WTC11 (cell line): Measurements from ENCODE around the gene SCNN1B. TPM values are rescaled to one million over a fixed set of nuclear protein-coding genes. Genes with fewer than 3 reads are reported as not detected.

Source experiments
- ATAC-seq: fragments of 200-7000 bp; cut with Tn5 transposase; 2 replicates; pipeline ENCODE4 v1.10.0; 2021; ENCODE audit warnings: mild to moderate bottlenecking, moderate library complexity
- CTCF ChIA-PET: fragments of 300-600 bp; sonication (Branson Sonifier 250); formaldehyde crosslinking; loops from one replicate; lab custom pipeline; 2021; ENCODE audit warnings: antibody characterized with exemption; lab: Charles Lee
- POLR2A ChIA-PET: fragments of 350-600 bp; sonication (Branson Sonifier 250); formaldehyde crosslinking; loops from one replicate; lab custom pipeline; 2021; ENCODE audit warnings: antibody characterized with exemption; lab: Charles Lee
- DNase-seq: peaks from one replicate; pipeline ENCODE4 v3.0.0; 2021; ENCODE audit warnings: low spot score
- H3K27ac Mint-ChIP-seq: 2 replicates; pipeline ENCODE4 v1.8.0; 2021; ENCODE audit warnings: mixed read lengths
- H3K27me3 Mint-ChIP-seq: 2 replicates; pipeline ENCODE4 v1.8.0; 2021; ENCODE audit warnings: low read depth, mild to moderate bottlenecking, moderate library complexity, mixed read lengths
- H3K36me3 Mint-ChIP-seq: 2 replicates; pipeline ENCODE4 v1.8.0; 2021; ENCODE audit warnings: mixed read lengths
- H3K4me1 Mint-ChIP-seq: 2 replicates; pipeline ENCODE4 v1.8.0; 2022; ENCODE audit warnings: mixed read lengths
- H3K4me3 Mint-ChIP-seq: 2 replicates; pipeline ENCODE4 v1.8.0; 2021; ENCODE audit warnings: mild to moderate bottlenecking, moderate library complexity, mixed read lengths
- H3K9me3 Mint-ChIP-seq: 2 replicates; pipeline ENCODE4 v1.8.0; 2021; ENCODE audit warnings: mixed read lengths
- AR ChIP-seq: fragments of 250-450 bp; sonication (Bioruptor Pico); IDR thresholded peaks from 2 replicates; pipeline ENCODE4 v1.9.0; 2021; ENCODE audit warnings: mild to moderate bottlenecking
- ATF3 ChIP-seq: sonication (generic); formaldehyde crosslinking; conservative IDR thresholded peaks from 2 replicates; pipeline ENCODE4 v1.8.1; 2022; ENCODE audit warnings: mild to moderate bottlenecking, missing genetic modification reagents
- CDX4 ChIP-seq: fragments of 250-450 bp; sonication (Bioruptor Pico); IDR thresholded peaks from 2 replicates; pipeline ENCODE4 v1.9.0; 2021; ENCODE audit warnings: moderate library complexity, mild to moderate bottlenecking, inconsistent platforms, borderline replicate concordance
- CREM ChIP-seq: sonication (generic); formaldehyde crosslinking; IDR thresholded peaks from 2 replicates; pipeline ENCODE4 v1.8.1; 2022; ENCODE audit warnings: mild to moderate bottlenecking, missing genetic modification reagents, moderate library complexity
- CTCF ChIP-seq: fragments of 200-600 bp; IDR thresholded peaks from 2 replicates; pipeline ENCODE4 v1.8.0; 2022; ENCODE audit warnings: antibody characterized with exemption
- GABPB1 ChIP-seq: sonication (generic); formaldehyde crosslinking; IDR thresholded peaks from 2 replicates; pipeline ENCODE4 v1.8.1; 2023; ENCODE audit warnings: mild to moderate bottlenecking, missing genetic modification reagents
- GRHL2 ChIP-seq: fragments of 250-450 bp; sonication (Bioruptor Pico); IDR thresholded peaks from 2 replicates; pipeline ENCODE4 v1.8.0; 2022; ENCODE audit warnings: mild to moderate bottlenecking, moderate library complexity; ENCODE audit not compliant: insufficient replicate concordance, severe bottlenecking
- IRF2 ChIP-seq: sonication (generic); formaldehyde crosslinking; IDR thresholded peaks from 2 replicates; pipeline ENCODE4 v1.8.0; 2022; ENCODE audit warnings: low read depth, missing genetic modification reagents, borderline replicate concordance
- NFATC4 ChIP-seq: fragments of 250-450 bp; sonication (Bioruptor Pico); IDR thresholded peaks from 2 replicates; pipeline ENCODE4 v1.9.0; 2021; ENCODE audit warnings: mild to moderate bottlenecking
- NFE2L1 ChIP-seq: sonication (generic); formaldehyde crosslinking; IDR thresholded peaks from 2 replicates; pipeline ENCODE4 v1.8.1; 2023; ENCODE audit warnings: missing genetic modification reagents
- NFYB ChIP-seq: sonication (generic); formaldehyde crosslinking; conservative IDR thresholded peaks from 2 replicates; pipeline ENCODE4 v1.8.0; 2022; ENCODE audit warnings: low read depth, missing genetic modification reagents
- PRRX2 ChIP-seq: fragments of 250-450 bp; sonication (Bioruptor Pico); IDR thresholded peaks from 2 replicates; pipeline ENCODE4 v1.8.0; 2021; ENCODE audit warnings: mild to moderate bottlenecking
- SMAD3 ChIP-seq: sonication (generic); formaldehyde crosslinking; IDR thresholded peaks from 2 replicates; pipeline ENCODE4 v1.8.0; 2022; ENCODE audit warnings: missing genetic modification reagents, mild to moderate bottlenecking, borderline replicate concordance
- TCF7 ChIP-seq: sonication (generic); formaldehyde crosslinking; IDR thresholded peaks from 2 replicates; pipeline ENCODE4 v1.8.0; 2022; ENCODE audit warnings: mild to moderate bottlenecking, low read depth, missing genetic modification reagents, moderate library complexity
- TEAD4 ChIP-seq: sonication (generic); formaldehyde crosslinking; IDR thresholded peaks from 2 replicates; pipeline ENCODE4 v1.8.0; 2022; ENCODE audit warnings: mild to moderate bottlenecking, missing genetic modification reagents
- ZMAT4 ChIP-seq: fragments of 250-450 bp; sonication (Bioruptor Pico); IDR thresholded peaks from 2 replicates; pipeline ENCODE4 v1.9.0; 2021; ENCODE audit warnings: mild to moderate bottlenecking
- ZNF121 ChIP-seq: sonication (generic); formaldehyde crosslinking; IDR thresholded peaks from 2 replicates; pipeline ENCODE4 v1.8.0; 2023; ENCODE audit warnings: missing genetic modification reagents
- ZNF396 ChIP-seq: fragments of 250-450 bp; sonication (Bioruptor Pico); IDR thresholded peaks from 2 replicates; pipeline ENCODE4 v1.8.0; 2021; ENCODE audit warnings: mild to moderate bottlenecking, moderate library complexity, borderline replicate concordance
- ZNF423 ChIP-seq: fragments of 250-450 bp; sonication (Bioruptor Pico); IDR thresholded peaks from 2 replicates; pipeline ENCODE4 v2.1.2; 2022; ENCODE audit warnings: mild to moderate bottlenecking, moderate library complexity
- ZNF512 ChIP-seq: sonication (generic); formaldehyde crosslinking; IDR thresholded peaks from 2 replicates; pipeline ENCODE4 v1.8.1; 2022; ENCODE audit warnings: missing genetic modification reagents, borderline replicate concordance
- total RNA-seq: library from RNA; stranded (reverse); gene quantifications from 3 replicates; pipeline ENCODE4 v1.2.3, GENCODE V29; 2021
- TF ChIP-seq, protein P1 (sequence below): sonication (generic); formaldehyde crosslinking; IDR thresholded peaks from 2 replicates; pipeline ENCODE4 v1.8.1; 2023; ENCODE audit warnings: mild to moderate bottlenecking, missing genetic modification reagents, moderate library complexity
- TF ChIP-seq, protein P2 (sequence below): sonication (generic); formaldehyde crosslinking; IDR thresholded peaks from 2 replicates; pipeline ENCODE4 v1.8.1; 2023; ENCODE audit warnings: mild to moderate bottlenecking, missing genetic modification reagents, moderate library complexity
- TF ChIP-seq, protein P3 (sequence below): sonication (generic); formaldehyde crosslinking; IDR thresholded peaks from 2 replicates; pipeline ENCODE4 v1.8.1; 2022; ENCODE audit warnings: low read depth, mild to moderate bottlenecking, moderate library complexity, missing genetic modification reagents, borderline replicate concordance

SCNN1B gene
- total RNA-seq, 1 experiment from 2014 or later = 4.8 TPM

GRCh38 chr16:23348579-23349469 is 46.7 kb downstream of the SCNN1B start:
- DNase-seq = peak; percentile 71
- TF ChIP-seq, protein P1, sequence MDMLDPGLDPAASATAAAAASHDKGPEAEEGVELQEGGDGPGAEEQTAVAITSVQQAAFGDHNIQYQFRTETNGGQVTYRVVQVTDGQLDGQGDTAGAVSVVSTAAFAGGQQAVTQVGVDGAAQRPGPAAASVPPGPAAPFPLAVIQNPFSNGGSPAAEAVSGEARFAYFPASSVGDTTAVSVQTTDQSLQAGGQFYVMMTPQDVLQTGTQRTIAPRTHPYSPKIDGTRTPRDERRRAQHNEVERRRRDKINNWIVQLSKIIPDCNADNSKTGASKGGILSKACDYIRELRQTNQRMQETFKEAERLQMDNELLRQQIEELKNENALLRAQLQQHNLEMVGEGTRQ = peak; percentile 10; the same call in 1 of the 2 replicates
- TF ChIP-seq ZNF512 (CRISPR knock-in tag) = peak; percentile 98
- no peak for TF ChIP-seq TCF7 (CRISPR knock-in tag)
- no peak for TF ChIP-seq NFE2L1 (CRISPR knock-in tag)
- TF ChIP-seq ZNF121 = peak; percentile 46; the same call in 1 of the 2 replicates
- 0 out of 2 replicates have a peak, but pooled peaks have one; percentile 13 for TF ChIP-seq ZNF423 (CRISPR knock-in tag)
- TF ChIP-seq CTCF = peak; percentile 19; the same call in 1 of the 2 replicates
- no peak for TF ChIP-seq CDX4 (CRISPR knock-in tag)
- CTCF ChIA-PET = interaction anchor here (0.8 to 1.5 kb wide), 12 partner anchors 9 to 1271 kb away, joined by 3 to 10 read pairs (median 4); no protein-coding TSS in a partner anchor
- POLR2A ChIA-PET = no interaction called here
- Mint-ChIP-seq H3K4me1 (peaks cover 10% of the 10 kb centered on the region), H3K27me3 (no peaks in the 10 kb centered on the region; the same call in 1 of the 2 replicates), H3K36me3 (no peaks in the 10 kb centered on the region), H3K9me3 (peaks cover 17% of the 10 kb centered on the region), H3K4me3 (no peak overlapping the region), H3K27ac (no peak overlapping the region)
- peak; percentile 91 for ATAC-seq

GRCh38 chr16:23351360-23351759 is 49.3 kb downstream of the SCNN1B start:
- peaks cover 14% of the 10 kb centered on the region for H3K9me3 Mint-ChIP-seq
- POLR2A ChIA-PET = no interaction called here
- CTCF ChIA-PET = no interaction called here
- TF ChIP-seq, protein P2, sequence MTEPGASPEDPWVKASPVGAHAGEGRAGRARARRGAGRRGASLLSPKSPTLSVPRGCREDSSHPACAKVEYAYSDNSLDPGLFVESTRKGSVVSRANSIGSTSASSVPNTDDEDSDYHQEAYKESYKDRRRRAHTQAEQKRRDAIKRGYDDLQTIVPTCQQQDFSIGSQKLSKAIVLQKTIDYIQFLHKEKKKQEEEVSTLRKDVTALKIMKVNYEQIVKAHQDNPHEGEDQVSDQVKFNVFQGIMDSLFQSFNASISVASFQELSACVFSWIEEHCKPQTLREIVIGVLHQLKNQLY (CRISPR knock-in tag) = no peak
- no peak for TF ChIP-seq AR (CRISPR knock-in tag)
- no peak for TF ChIP-seq ZNF396
- no peak for TF ChIP-seq GRHL2 (CRISPR knock-in tag)
- TF ChIP-seq PRRX2 (CRISPR knock-in tag) = no peak
- no peak for TF ChIP-seq NFATC4 (CRISPR knock-in tag)
- no peak for TF ChIP-seq NFYB (CRISPR knock-in tag)
- no peak for TF ChIP-seq CREM
- no peak for TF ChIP-seq GABPB1
- TF ChIP-seq SMAD3 (CRISPR knock-in tag) = no peak
- no peak for TF ChIP-seq ATF3 (CRISPR knock-in tag)
- no peak for TF ChIP-seq TEAD4 (CRISPR knock-in tag)
- TF ChIP-seq ZMAT4 (CRISPR knock-in tag) = no peak
- no peak for TF ChIP-seq IRF2 (CRISPR knock-in tag)
- TF ChIP-seq, protein P3, sequence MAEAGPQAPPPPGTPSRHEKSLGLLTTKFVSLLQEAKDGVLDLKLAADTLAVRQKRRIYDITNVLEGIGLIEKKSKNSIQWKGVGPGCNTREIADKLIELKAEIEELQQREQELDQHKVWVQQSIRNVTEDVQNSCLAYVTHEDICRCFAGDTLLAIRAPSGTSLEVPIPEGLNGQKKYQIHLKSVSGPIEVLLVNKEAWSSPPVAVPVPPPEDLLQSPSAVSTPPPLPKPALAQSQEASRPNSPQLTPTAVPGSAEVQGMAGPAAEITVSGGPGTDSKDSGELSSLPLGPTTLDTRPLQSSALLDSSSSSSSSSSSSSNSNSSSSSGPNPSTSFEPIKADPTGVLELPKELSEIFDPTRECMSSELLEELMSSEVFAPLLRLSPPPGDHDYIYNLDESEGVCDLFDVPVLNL (CRISPR knock-in tag) = no peak
- no peak for TF ChIP-seq ZNF423 (CRISPR knock-in tag)

More at GRCh38 chr16:23351360-23351759, 49.3 kb downstream of the SCNN1B start:
- ATAC-seq (no peak), DNase-seq (no peak)
- Mint-ChIP-seq H3K4me1 (no peaks in the 10 kb centered on the region), H3K27ac (no peak overlapping the region), H3K4me3 (no peak overlapping the region), H3K36me3 (no peaks in the 10 kb centered on the region), H3K27me3 (no peaks in the 10 kb centered on the region; the same call in 1 of the 2 replicates)
